ENCODE measurements around the gene FGD6. TPM values are rescaled to one million over a fixed set of nuclear protein-coding genes. Genes with fewer than 3 reads are reported as not detected.

FGD6 gene
- total and polyA plus RNA-seq, 4 experiments from 2014 or later: 0.16 to 0.70 (median 0.69) TPM; not detected in 1

- no peaks in the 10 kb centered on the region for H3K4me1 ChIP-seq (ENCODE audit: insufficient read depth, low read length)
- H3K4me3 Mint-ChIP-seq: no peak overlapping the region
- H3K27ac ChIP-seq (ENCODE audit: low read depth, low read length): no peak overlapping the region
- no peaks in the 10 kb centered on the region for H3K27me3 ChIP-seq (ENCODE audit: insufficient read depth, low read length)
- H3K27ac Mint-ChIP-seq: peak overlapping the region in 1 of 7 donors; percentile 48
- ChIA-PET POLR2A (ENCODE audit: partially characterized antibody) (interaction anchor here (0.8 kb wide), 1 partner anchor 16 kb away, joined by 3 read pairs; the partner anchor contains the start of gene NR2C1), CTCF (ENCODE audit: partially characterized antibody) (no interaction called here)
- no peaks in the 10 kb centered on the region for H3K9me3 Mint-ChIP-seq
- H3K36me3 Mint-ChIP-seq: peaks cover 32 to 54% of the 10 kb centered on the region in 2 donors
- no peaks in the 10 kb centered on the region for H3K27me3 Mint-ChIP-seq
- H3K36me3 ChIP-seq (ENCODE audit: insufficient read depth, low read length): peaks cover 31% of the 10 kb centered on the region
- intact Hi-C loops (cut with micrococcal nuclease): no loop called here
- no peak for DNase-seq
- no peaks in the 10 kb centered on the region for H3K4me1 Mint-ChIP-seq
- no peaks in the 10 kb centered on the region for H3K9me3 ChIP-seq (ENCODE audit: control insufficient read depth in 1 of 2, low read length in 2 of 2)
- H3K4me3 ChIP-seq (ENCODE audit: low read length in 2 of 2): no peak overlapping the region
Measured at GRCh38 chr12:95057424-95057823, 159.8 kb downstream of the FGD6 start.

DNA sequence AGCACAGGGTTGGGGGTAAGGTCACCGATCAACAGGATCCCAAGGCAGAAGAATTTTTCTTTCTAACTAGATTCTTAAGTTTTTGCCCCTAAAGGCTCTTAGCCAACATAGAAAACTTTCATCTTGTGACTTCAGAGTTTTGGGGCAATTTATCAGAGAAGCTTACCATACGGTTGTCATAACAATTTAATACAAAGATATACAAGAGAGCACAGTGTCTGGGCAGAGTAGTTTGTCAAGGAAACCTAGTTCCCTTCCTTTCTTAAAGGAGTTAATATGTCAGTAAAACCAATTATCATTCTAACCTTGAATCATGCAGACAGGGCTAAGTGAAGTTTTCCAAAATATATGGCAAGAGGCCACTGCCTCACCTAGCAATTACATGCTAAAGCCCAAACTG lies 162.2 kb downstream of the FGD6 start:
- POLR2A ChIA-PET (ENCODE audit: partially characterized antibody): no interaction called here
- intact Hi-C loops (cut with micrococcal nuclease): no loop called here
- H3K27me3 ChIP-seq (ENCODE audit: insufficient read depth, low read length): no peaks in the 10 kb centered on the region
- DNase-seq: no peak
- CTCF ChIA-PET (ENCODE audit: partially characterized antibody): no interaction called here
- H3K36me3 ChIP-seq (ENCODE audit: insufficient read depth, low read length): peaks cover 35% of the 10 kb centered on the region
- no peak overlapping the region for H3K4me3 Mint-ChIP-seq
- no peaks in the 10 kb centered on the region for H3K27me3 Mint-ChIP-seq
- no peaks in the 10 kb centered on the region for H3K9me3 Mint-ChIP-seq
- H3K4me3 ChIP-seq (ENCODE audit: low read length in 2 of 2): no peak overlapping the region
- no peaks in the 10 kb centered on the region for H3K9me3 ChIP-seq (ENCODE audit: control insufficient read depth in 1 of 2, low read length in 2 of 2)
- H3K27ac Mint-ChIP-seq: no peak overlapping the region
- H3K36me3 Mint-ChIP-seq: peaks cover 34 to 52% of the 10 kb centered on the region in 2 donors
- no peaks in the 10 kb centered on the region for H3K4me1 Mint-ChIP-seq
- no peaks in the 10 kb centered on the region for H3K4me1 ChIP-seq (ENCODE audit: insufficient read depth, low read length)
- H3K27ac ChIP-seq (ENCODE audit: low read depth, low read length): no peak overlapping the region

DNA sequence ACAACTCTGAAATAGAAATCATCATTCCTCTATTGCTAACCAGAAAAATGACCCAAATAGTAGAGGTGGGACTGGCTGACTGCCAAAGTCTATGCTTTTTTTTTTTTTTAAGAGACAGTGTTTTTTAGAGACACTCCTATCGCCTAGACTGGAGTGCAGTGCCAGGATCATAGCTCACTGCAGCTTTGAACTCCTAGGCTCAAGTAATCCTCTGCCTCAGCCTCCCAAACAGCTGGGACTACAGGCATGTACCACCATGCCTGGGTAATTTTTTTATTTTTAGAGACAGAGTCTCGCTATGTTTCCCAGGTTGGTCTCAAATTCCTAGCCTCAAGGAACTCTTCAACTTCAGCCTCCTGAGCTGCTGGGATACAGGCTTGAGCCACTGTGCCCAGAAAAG lies 163.1 kb downstream of the FGD6 start:
- ChIA-PET CTCF (ENCODE audit: partially characterized antibody) (no interaction called here), POLR2A (ENCODE audit: partially characterized antibody) (no interaction called here)

DNA sequence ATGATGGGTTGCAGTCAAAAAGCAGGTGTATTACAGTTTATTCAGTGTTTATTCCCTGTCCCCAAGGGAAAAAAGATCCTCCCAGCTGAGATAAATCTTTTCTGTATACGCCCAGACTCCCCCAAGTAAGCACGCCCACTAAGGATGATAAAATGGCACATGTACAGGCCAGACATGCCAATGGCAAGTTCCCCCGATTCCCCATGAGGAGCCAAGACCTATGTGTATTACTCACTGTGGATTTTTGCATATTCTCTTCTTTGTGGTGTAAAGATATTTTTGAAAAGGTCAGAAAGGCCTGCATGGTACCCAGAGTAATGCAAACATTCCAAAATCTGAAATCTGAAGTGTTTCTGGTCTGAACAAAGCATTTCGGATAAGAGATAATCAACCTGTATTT lies 166.0 kb downstream of the FGD6 start:
- H3K27ac ChIP-seq (ENCODE audit: low read depth, low read length): no peak overlapping the region
- no peaks in the 10 kb centered on the region for H3K27me3 Mint-ChIP-seq
- no peaks in the 10 kb centered on the region for H3K9me3 Mint-ChIP-seq
- ChIA-PET CTCF (ENCODE audit: partially characterized antibody) (no interaction called here), POLR2A (ENCODE audit: partially characterized antibody) (interaction anchor here (0.6 kb wide), 1 partner anchor 26 kb away, joined by 3 read pairs; no protein-coding TSS in a partner anchor)
- intact Hi-C loops (cut with micrococcal nuclease): no loop called here
- peaks cover 20% of the 10 kb centered on the region for H3K36me3 ChIP-seq (ENCODE audit: insufficient read depth, low read length)
- H3K4me1 Mint-ChIP-seq: no peaks in the 10 kb centered on the region
- no peak overlapping the region for H3K4me3 Mint-ChIP-seq
- H3K4me1 ChIP-seq (ENCODE audit: insufficient read depth, low read length): no peaks in the 10 kb centered on the region
- no peak for DNase-seq
- H3K9me3 ChIP-seq (ENCODE audit: control insufficient read depth in 1 of 2, low read length in 2 of 2): no peaks in the 10 kb centered on the region
- no peaks in the 10 kb centered on the region for H3K27me3 ChIP-seq (ENCODE audit: insufficient read depth, low read length)
- H3K4me3 ChIP-seq (ENCODE audit: low read length in 2 of 2): no peak overlapping the region
- no peak overlapping the region for H3K27ac Mint-ChIP-seq
- peaks cover 42 to 53% of the 10 kb centered on the region in 2 donors for H3K36me3 Mint-ChIP-seq

More for the DNA sequence above, 163.1 kb downstream of the FGD6 start:
- Histone ChIP-seq H3K36me3 (ENCODE audit: insufficient read depth, low read length) (peaks cover 29% of the 10 kb centered on the region), H3K9me3 (ENCODE audit: control insufficient read depth in 1 of 2, low read length in 2 of 2) (no peaks in the 10 kb centered on the region), H3K4me1 (ENCODE audit: insufficient read depth, low read length) (no peaks in the 10 kb centered on the region), H3K27ac (ENCODE audit: low read depth, low read length) (no peak overlapping the region), H3K27me3 (ENCODE audit: insufficient read depth, low read length) (no peaks in the 10 kb centered on the region), H3K4me3 (ENCODE audit: low read length in 2 of 2) (no peak overlapping the region)
- H3K27ac Mint-ChIP-seq: no peak overlapping the region
- no peaks in the 10 kb centered on the region for H3K27me3 Mint-ChIP-seq
- no peak overlapping the region for H3K4me3 Mint-ChIP-seq
- no peak for DNase-seq
- peaks cover 35 to 47% of the 10 kb centered on the region in 2 donors for H3K36me3 Mint-ChIP-seq
- no peaks in the 10 kb centered on the region for H3K4me1 Mint-ChIP-seq
- no peaks in the 10 kb centered on the region for H3K9me3 Mint-ChIP-seq
- intact Hi-C loops (cut with micrococcal nuclease): no loop called here

DNA sequence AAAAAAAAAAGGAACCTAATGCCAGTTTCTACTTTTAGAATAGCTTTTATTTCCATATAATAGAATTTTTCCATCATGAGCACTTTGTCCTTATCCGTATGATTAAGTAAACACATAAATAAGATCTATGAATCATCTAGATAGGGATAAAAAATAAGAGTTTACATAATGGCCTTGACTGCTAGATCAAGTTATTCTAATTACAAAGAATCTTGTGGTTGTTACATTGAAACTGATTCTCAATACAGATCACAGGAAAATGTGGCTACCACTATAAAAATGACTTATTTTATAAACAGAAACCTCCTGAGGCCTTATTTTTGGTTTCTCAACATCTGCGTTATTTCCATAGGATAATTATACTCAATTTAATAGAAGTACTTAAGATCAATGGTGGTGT lies 179.4 kb downstream of the FGD6 start:
- Histone ChIP-seq H3K36me3 (ENCODE audit: insufficient read depth, low read length) (peaks cover 6% of the 10 kb centered on the region), H3K9me3 (ENCODE audit: control insufficient read depth in 1 of 2, low read length in 2 of 2) (no peaks in the 10 kb centered on the region), H3K4me1 (ENCODE audit: insufficient read depth, low read length) (peaks cover 7% of the 10 kb centered on the region), H3K27ac (ENCODE audit: low read depth, low read length) (no peak overlapping the region), H3K4me3 (ENCODE audit: low read length in 2 of 2) (no peak overlapping the region), H3K27me3 (ENCODE audit: insufficient read depth, low read length) (no peaks in the 10 kb centered on the region)
- POLR2A ChIA-PET (ENCODE audit: partially characterized antibody): no interaction called here
- DNase-seq: no peak
- intact Hi-C loops (cut with micrococcal nuclease): no loop called here
- Mint-ChIP-seq H3K4me3 (no peak overlapping the region), H3K4me1 (peaks cover 14 to 28% (median 18%) of the 10 kb centered on the region in 4 donors), H3K9me3 (no peaks in the 10 kb centered on the region), H3K27ac (no peak overlapping the region), H3K27me3 (no peaks in the 10 kb centered on the region), H3K36me3 (peaks cover 32 to 47% of the 10 kb centered on the region in 2 donors)
- CTCF ChIA-PET (ENCODE audit: partially characterized antibody): no interaction called here

- Histone ChIP-seq H3K4me1 (ENCODE audit: insufficient read depth, low read length) (no peaks in the 10 kb centered on the region), H3K27me3 (ENCODE audit: insufficient read depth, low read length) (no peaks in the 10 kb centered on the region), H3K9me3 (ENCODE audit: control insufficient read depth in 1 of 2, low read length in 2 of 2) (no peaks in the 10 kb centered on the region), H3K4me3 (ENCODE audit: low read length in 2 of 2) (no peak overlapping the region), H3K27ac (ENCODE audit: low read depth, low read length) (no peak overlapping the region), H3K36me3 (ENCODE audit: insufficient read depth, low read length) (peaks cover 6% of the 10 kb centered on the region)
- CTCF ChIA-PET (ENCODE audit: partially characterized antibody): no interaction called here
- POLR2A ChIA-PET (ENCODE audit: partially characterized antibody): interaction anchor here (1.2 kb wide), 1 partner anchor 45 kb away, joined by 3 read pairs; no protein-coding TSS in a partner anchor
- no peaks in the 10 kb centered on the region for H3K27me3 Mint-ChIP-seq
- intact Hi-C loops (cut with micrococcal nuclease): no loop called here
- no peaks in the 10 kb centered on the region for H3K9me3 Mint-ChIP-seq
- H3K4me1 Mint-ChIP-seq: peaks cover 10 to 15% (median 13%) of the 10 kb centered on the region in 4 donors
- DNase-seq: no peak
- no peak overlapping the region for H3K4me3 Mint-ChIP-seq
- H3K36me3 Mint-ChIP-seq: peaks cover 30 to 38% of the 10 kb centered on the region in 2 donors
- peak overlapping the region in 2 of 7 donors; percentile 1 to 18 for H3K27ac Mint-ChIP-seq
Measured at GRCh38 chr12:95034750-95035149, 182.5 kb downstream of the FGD6 start.

Other genes starting within 250 kb of the FGD6 start
- 10 to 100 TPM; 55.5 to 61.5 TPM for gene NDUFA12, start 213.8 kb downstream of the FGD6 start, total RNA-seq
- 100 to 1,000 TPM; 279 to 557 TPM for gene NDUFA12, start 213.8 kb downstream of the FGD6 start, polyA plus RNA-seq
- 10 to 100 TPM; 45.4 to 55.4 TPM for gene NR2C1, start 143.8 kb downstream of the FGD6 start, total RNA-seq
- gene NR2C1, start 143.8 kb downstream of the FGD6 start, polyA plus RNA-seq: 10 to 100 TPM in 1 of 2 donors, 1 to 10 TPM in 1; 8.5 to 13.7 TPM
- gene VEZT, start 340 bp upstream of the FGD6 start, total RNA-seq: 10 to 100 TPM; 43.9 to 49.4 TPM
- gene VEZT, start 340 bp upstream of the FGD6 start, polyA plus RNA-seq: 10 to 100 TPM; 22.3 to 25.9 TPM